HPDE6-E6E7 (cell line): Measurements from ENCODE around the gene TMA16.

Experiments used
- DNase-seq: peaks from one replicate; pipeline ENCODE4 v3.0.0; 2011; ENCODE audit warnings: missing footprints; ENCODE audit errors: extremely low spot score

TMA16 gene

DNA sequence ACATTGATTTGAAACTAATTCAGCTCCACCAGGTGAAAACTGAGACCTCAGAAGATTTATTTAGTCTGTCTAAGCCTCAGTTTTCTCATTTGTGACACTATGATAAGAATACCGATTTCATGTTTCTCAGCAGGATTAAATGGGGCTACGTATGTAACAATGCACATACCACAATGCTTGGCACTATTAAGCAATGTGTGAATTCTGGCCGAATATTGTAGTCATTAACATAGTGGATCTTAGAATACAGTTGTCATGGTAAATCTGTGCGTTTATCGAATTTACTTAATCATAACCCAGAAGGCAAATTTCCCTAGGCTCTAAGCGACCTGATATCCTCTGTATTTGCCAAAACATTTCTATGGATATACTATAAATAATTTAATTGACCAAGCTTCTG, 69.1 kb downstream of the TMA16 start:
- no peak for DNase-seq

DNA sequence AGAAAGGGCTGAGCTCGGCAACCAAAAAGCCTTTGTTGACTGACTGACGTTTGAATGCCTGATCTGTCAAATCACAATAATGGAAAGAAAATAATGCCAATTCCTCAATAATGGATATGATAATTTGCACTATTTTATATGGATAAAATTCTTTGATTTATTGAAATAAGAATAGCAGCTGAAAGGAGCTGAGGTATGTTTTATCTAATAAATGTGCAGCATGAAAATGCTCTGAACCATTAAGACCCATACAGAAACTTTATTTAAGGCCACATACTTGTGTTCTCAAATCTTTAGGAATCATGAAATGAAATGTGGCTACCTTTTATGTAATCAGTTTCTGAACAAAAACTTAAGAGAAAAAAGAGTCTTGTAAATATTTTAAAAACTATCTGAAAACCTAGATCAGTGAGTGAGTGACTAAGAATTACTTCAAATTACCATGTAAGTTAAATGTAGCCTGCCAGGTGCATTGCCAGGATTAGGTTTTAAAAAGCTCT, 69.8 kb downstream of the TMA16 start:
- DNase-seq: no peak

DNA sequence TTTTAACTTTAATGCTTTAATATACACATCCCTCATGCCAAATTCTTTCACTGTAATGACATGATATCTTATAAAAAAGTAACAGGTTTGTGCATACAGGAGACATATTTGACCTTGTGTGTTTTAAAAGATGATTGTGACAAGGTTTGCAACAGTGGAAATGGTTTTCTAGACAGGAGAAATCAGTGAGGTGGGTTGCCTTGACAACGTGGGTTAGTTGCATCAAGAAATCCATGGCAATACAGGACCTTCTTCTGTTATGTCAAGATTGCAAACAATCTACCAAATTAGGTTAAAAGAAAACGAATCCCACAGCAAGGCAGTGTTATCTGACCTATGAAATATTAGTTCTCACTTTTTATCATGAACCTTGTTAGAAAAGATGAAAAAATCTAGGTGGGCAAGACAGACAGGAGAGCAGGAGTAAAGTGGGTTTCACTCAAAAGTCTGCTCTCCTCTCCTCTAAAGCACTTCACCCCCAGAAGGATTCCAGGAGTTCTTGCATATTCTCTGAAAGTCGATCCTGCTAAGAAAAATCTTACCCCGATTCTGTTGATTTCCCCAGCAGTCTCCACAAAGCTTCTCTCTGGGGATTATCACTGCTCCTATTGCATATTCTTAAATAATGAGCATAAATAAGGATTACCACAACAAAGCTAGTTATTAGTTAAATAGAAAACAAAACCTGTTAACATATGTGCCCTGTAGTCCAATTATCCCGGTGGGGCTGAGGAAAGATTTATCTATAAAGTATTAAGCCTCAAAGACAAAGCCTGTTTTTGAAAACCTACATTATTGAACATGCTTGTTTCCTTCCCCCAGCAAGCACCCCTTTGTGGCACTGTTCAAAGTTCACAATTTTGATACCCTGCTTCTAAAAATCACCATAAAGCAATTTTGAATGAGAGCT, 71.0 kb downstream of the TMA16 start:
- no peak for DNase-seq

DNA sequence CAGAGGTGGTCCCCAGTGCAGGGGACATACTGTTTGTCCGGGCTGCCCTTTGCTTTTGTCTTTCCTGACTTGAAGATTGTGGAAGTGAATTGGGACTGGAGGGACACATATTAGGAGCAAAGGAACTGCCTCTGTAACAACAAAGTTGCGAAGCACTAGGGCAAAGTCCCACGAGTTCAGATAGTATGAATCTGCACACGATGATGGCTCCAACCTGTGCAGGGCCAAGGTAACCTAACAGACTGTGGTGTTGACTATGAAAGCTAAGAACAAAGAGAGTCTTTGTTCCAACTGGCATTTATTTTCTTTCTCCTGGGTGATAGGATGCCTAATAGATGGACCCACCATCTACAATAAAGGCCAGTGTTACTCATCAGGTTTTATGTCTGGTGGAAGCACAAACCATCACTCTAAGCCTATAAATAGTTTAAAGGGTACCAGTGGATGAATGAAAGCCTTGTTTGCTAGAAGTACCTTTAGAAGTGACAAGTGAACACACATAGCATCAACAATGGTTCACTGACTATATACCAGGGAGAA, 71.8 kb downstream of the TMA16 start:
- no peak for DNase-seq

DNA sequence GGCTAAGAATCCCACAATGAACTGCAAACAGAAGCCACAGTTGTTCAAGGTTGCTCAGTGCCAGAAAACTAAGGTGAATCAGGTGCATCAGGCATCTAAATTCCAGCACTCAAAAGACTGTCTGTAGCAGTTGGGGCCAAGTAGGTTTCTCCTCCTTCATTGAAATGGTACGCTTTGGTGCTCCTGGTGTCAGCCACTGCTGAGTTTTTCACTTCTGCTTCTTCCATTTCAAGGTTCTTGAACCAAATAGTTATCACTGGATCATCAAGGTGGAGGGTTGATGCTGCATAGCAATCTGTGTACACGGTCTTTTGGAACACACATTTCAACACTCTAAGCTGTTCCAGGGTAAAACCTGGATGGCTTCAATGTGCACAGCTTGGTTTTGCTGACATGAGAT, 74.4 kb downstream of the TMA16 start:
- DNase-seq: no peak
